HL-60/S4 (cell line): Measurements from ENCODE around the gene XPC.
"Not testable (repeated sequence)": the region's sequence is repeated elsewhere in the genome, so short reads cannot be mapped to it uniquely, and the experiment has no call there.

Experiments used
- in situ Hi-C: fragments of 300-500 bp; cut with MboI; formaldehyde crosslinking; loops from 2 replicates; pipeline ENCODE4 v1.14.3; 2022; ENCODE audit warnings: low sequenced_read_pairs

The XPC gene

DNA sequence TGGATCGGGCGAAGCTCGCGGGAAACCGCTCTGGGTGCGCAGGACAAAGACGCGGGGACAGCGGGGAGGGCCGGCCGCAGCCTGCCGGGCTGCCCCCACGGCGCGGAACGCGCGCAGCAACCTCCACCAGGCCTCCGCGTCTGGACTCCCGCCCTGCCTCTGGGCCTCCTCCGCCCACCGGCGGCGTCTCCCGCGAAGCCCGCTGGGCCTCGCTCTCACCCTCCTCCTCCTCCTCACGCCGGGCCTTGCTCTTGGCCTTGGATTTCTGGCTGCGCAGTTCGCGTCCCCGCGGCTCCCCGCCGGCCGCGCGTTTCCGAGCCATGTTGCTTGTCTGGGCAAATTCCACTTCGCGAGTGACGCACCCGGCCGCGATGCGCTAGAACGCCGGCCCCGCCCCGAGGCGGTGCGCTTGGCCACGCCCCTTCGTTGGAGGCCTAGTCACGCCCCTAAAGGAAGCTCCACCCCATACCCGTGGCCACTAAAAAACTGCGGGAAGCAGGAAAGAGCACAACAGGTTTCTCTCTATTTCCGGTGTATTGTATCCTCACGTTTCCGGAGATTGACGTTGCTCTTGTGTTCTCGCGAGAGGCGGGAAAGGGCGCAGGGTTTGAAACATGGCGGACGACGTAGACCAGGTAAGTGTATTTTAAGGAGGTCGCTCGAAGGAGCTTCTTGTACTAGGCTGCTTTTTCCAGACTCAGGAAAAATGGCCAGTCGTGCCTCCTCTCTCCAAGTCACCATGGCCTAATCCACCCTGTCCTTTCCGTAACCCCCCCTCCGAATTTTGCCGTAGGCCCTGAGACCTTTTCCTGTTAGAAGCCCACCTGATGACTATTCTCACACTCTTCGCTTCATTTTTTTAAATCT, at the start of gene XPC, which contains the start of gene LSM3:
TSS of gene XPC (minus strand) at position 355 of the 867 bp plus-strand sequence. CDS start at position 322, 33 bp downstream.
TSS of gene LSM3 (plus strand) at position 571 of the 867 bp plus-strand sequence. CDS start at position 615, 44 bp downstream.
- in situ Hi-C loops = no loop called here

GRCh38 chr3:14227856-14228255, 49.5 kb upstream of the XPC start:
- in situ Hi-C loops = no loop called here

GRCh38 chr3:14226351-14226750, 48.0 kb upstream of the XPC start:
- in situ Hi-C loops = not testable (repeated sequence)

- in situ Hi-C loops = no loop called here
Measured at GRCh38 chr3:14225421-14225820, 47.0 kb upstream of the XPC start.

DNA sequence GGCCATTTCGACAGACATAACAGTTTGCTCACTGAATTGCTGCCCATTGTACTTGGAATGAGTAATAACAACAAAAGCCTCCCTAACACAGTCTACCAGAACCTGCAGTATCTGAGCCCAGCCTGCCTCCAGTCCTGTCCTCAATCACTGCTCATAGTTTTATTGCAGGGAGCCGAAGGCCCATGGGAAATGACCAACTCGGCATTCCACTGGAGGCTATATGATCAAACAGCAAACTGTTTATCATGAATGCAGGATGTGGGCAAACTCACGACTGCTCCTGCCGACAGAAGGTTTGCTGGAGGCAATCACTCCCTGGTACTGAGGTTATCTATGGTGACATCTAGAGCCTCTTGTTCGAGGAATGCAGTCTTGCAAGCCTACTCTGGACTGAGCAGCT, 46.5 kb upstream of the XPC start:
- in situ Hi-C loops = no loop called here

GRCh38 chr3:14223595-14223994, 45.2 kb upstream of the XPC start:
- in situ Hi-C loops = no loop called here

GRCh38 chr3:14222900-14223594, 44.6 kb upstream of the XPC start:
- in situ Hi-C loops = no loop called here

DNA sequence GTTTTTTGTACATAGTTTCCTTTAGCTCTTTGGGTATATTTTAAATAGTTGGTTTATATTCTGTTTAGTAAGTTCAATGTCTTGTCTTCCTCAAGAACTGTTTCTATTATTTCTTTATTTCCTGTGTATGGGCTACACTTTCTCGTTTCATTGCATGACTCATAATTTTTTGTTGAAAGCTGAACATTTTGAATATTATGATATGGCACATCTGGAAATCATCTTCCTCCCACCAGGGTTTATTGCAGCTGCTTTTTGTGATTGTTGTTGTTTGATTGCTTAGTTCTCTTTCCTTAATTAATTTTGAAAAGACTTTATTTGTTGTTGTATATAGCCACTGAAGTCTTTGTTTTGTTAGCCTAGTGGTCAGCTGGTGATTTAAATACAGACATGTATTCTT, 44.1 kb upstream of the XPC start:
- in situ Hi-C loops = no loop called here

DNA sequence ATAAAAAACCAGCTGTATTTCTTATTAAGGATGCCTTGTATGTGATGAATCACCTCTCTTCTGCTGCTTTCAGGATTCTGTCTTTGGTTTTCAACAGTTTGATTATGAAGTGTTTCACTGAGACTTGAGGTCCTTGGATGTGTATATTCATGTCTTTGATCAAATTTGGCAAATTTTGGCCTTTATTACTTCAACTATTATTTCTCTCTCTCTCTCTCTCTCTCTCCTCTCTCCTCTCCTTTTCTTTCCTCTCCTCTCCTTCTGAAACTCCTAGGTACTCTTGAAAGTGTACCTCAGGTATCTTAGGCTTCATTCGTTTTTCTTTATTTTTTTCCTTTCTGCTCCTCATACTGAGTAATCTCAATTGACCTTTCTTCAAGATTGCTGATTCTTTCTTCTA, 43.5 kb upstream of the XPC start:
- in situ Hi-C loops = no loop called here

DNA sequence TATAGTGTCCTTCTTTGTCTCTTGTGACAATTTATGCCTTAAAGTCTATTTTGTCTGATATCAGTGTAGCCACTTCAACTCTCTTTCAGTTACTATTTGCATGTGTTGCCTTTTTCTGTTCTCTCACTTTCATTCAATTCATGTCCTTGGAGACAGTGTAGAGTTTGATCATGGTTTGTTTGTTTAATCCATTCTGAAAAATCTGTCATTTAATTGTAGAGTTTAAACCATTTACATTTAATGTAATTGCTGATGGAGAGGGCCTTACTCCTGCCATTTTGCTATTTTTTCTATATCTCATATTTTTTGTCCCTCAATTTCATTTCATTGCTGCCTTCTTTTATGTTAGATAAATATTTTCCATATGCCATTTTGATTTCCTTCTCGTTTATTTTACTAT, 42.5 kb upstream of the XPC start:
- in situ Hi-C loops = no loop called here

- in situ Hi-C loops = no loop called here
Measured at GRCh38 chr3:14218355-14218754, 40.0 kb upstream of the XPC start.

GRCh38 chr3:14216257-14217048, 38.1 kb upstream of the XPC start:
- in situ Hi-C loops = no loop called here

DNA sequence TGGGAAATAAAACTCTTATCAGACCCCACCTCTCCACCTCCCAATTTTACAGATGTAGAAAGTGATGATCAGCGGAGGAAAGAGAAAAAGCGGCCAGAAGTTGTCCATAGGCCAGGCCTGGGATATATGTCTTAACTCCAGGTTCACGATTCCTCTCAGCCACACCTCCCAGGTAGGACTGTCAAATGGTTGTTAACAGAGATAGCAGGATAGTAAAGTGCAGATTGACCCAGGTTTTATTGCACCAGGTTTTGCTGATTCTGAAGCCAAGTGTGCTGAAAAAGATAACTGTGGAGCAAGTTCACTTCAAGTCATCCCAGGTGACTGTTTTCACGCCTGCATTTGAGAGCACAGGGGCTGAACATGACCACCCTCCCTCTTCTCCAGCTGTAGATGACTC, 36.4 kb upstream of the XPC start:
- in situ Hi-C loops = no loop called here

GRCh38 chr3:14213066-14213774, 34.8 kb upstream of the XPC start:
- in situ Hi-C loops = no loop called here

GRCh38 chr3:14212032-14212431, 33.6 kb upstream of the XPC start:
- in situ Hi-C loops = no loop called here

- in situ Hi-C loops = no loop called here
Measured at GRCh38 chr3:14211621-14212020, 33.2 kb upstream of the XPC start.

- in situ Hi-C loops = no loop called here
Measured at GRCh38 chr3:14210843-14211594, 32.6 kb upstream of the XPC start.

GRCh38 chr3:14210290-14210688, 31.9 kb upstream of the XPC start:
- in situ Hi-C loops = no loop called here

DNA sequence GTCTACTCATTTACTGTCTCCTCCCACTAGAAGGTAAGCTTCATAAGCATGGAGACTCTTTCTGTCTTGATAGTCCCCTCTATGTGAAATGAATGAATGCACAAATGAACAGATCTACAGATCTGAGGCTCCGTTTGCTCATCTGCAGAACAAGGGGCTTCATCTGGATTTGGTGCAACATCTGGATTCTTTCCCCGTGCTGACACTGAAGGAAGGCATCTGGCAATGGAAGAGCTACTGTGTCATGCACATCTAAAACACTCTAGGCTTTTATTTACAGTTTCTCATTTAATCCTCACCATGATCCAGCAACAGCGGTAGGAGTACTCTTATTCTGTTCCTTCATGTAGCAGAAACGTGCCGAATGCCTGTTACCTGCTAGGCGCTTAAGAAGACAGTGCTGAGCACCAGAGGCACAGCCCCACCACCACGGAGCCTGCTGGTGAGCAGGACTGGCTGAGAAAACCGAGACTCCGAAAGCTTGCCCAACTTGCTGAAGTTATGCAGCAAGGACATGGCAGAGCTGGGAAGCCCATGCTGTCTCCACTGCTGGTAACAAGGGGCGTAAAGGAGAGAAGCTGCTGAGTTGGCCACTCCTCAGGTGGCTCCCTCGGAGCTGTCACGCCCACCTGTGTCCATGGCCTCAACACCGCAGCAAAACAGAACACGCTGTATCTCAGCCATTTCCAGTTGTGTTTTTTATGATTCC, 31.3 kb upstream of the XPC start:
- in situ Hi-C loops = no loop called here
